SK-N-SH treated with all-trans-retinoic acid at 6 μM for 48 hours (cell line): ENCODE results near the gene PKIG.

ENCODE experiments used
- PPARA ChIP-seq: fragments of 250-450 bp; sonication (Bioruptor Pico); IDR thresholded peaks from 2 replicates; pipeline ENCODE4 v1.5.0; 2020; ENCODE audit warnings: mild to moderate bottlenecking, borderline replicate concordance
- RARB ChIP-seq: fragments of 250-450 bp; sonication (Bioruptor Pico); IDR thresholded peaks from 2 replicates; pipeline ENCODE4 v1.8.0; 2021; ENCODE audit warnings: mild to moderate bottlenecking, moderate library complexity

GRCh38 chr20:44544263-44544662 is 38.1 kb upstream of the PKIG start:
- TF ChIP-seq PPARA (no peak), RARB (CRISPR knock-in tag) (no peak)
